SU-DHL-6 (cell line): ENCODE data around the gene OR2W3.

Source experiments
- EZH2phosphoT487 ChIP-seq: fragments of 200-600 bp; sonication (generic), shearing (Covaris generic); conservative IDR thresholded peaks from 2 replicates; pipeline ENCODE4 v1.6.1; 2018; ENCODE audit warnings: mild to moderate bottlenecking, antibody characterized with exemption, low read length, moderate library complexity, mixed read lengths
- TF ChIP-seq, protein P1 (sequence below): fragments of 200-600 bp; sonication (generic); IDR thresholded peaks from one replicate; pipeline ENCODE4 v1.5.1; 2017; ENCODE audit warnings: antibody characterized with exemption, mild to moderate bottlenecking, low read length, moderate library complexity; ENCODE audit not compliant: insufficient read depth, poor library complexity, severe bottlenecking

GRCh38 chr1:247935781-247936180, 40.4 kb downstream of the OR2W3 start:
- TF ChIP-seq, protein P1, sequence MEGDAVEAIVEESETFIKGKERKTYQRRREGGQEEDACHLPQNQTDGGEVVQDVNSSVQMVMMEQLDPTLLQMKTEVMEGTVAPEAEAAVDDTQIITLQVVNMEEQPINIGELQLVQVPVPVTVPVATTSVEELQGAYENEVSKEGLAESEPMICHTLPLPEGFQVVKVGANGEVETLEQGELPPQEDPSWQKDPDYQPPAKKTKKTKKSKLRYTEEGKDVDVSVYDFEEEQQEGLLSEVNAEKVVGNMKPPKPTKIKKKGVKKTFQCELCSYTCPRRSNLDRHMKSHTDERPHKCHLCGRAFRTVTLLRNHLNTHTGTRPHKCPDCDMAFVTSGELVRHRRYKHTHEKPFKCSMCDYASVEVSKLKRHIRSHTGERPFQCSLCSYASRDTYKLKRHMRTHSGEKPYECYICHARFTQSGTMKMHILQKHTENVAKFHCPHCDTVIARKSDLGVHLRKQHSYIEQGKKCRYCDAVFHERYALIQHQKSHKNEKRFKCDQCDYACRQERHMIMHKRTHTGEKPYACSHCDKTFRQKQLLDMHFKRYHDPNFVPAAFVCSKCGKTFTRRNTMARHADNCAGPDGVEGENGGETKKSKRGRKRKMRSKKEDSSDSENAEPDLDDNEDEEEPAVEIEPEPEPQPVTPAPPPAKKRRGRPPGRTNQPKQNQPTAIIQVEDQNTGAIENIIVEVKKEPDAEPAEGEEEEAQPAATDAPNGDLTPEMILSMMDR = no peak
- TF ChIP-seq EZH2phosphoT487 = no peak
